HepG2 (cell line): ENCODE results near the gene UBL7. TPM values are rescaled to one million over a fixed set of nuclear protein-coding genes. Genes with fewer than 3 reads are reported as not detected.
A peak's percentile ranks its signal among the peaks of the same experiment; 100 is the strongest.

Experiments used
- ATAC-seq: fragments of 200-7000 bp; cut with Tn5 transposase; 3 replicates; pipeline ENCODE4 v1.9.1; 2020; ENCODE audit warnings: mild to moderate bottlenecking, moderate library complexity
- BruUV-seq: library from RNA; stranded (reverse); fragments of 400-500 nt; replicated peaks from 2 replicates; lab custom pipeline; 2021; lab: Mats Ljungman, UMichigan
- CTCF ChIA-PET: fragments of 300-600 bp; formaldehyde crosslinking; extraction: SDS; loops from one replicate; lab custom pipeline; 2021; ENCODE audit warnings: low total read pairs, inconsistent platforms, low intra/inter-chr PET ratio; lab: Yijun Ruan, JAX
- POLR2A ChIA-PET: fragments of 350-600 bp; sonication (Branson Sonifier 250); formaldehyde crosslinking; loops from one replicate; lab custom pipeline; 2020; ENCODE audit warnings: antibody characterized with exemption, inconsistent platforms; lab: Yijun Ruan, JAX
- DNase-seq: peaks from one replicate; pipeline ENCODE4 v3.0.0-alpha.2; 2015; ENCODE audit warnings: low spot score
- FAIRE-seq: peaks from 3 replicates; lab custom pipeline; 2011; peaks lifted over from hg19 to GRCh38; lab: Jason Lieb, UNC
- H2AFZ ChIP-seq: one replicate; pipeline ENCODE4 v1.6.1; 2011; ENCODE audit warnings: low read length, inconsistent platforms
- H3K27ac ChIP-seq: fragments of 300-600 bp; 3 replicates; pipeline ENCODE4 v1.8.0; 2011; ENCODE audit warnings: mixed run types, mild to moderate bottlenecking, mixed read lengths, low read length, inconsistent platforms; ENCODE audit not compliant: insufficient read depth; ENCODE audit errors: extremely low read length
- H3K27me3 ChIP-seq, 2 experiments: fragments of 200-600 bp in 1 of 2; 2 replicates in 1 of 2; 3 replicates in 1 of 2; pipeline versions ENCODE4 v1.6.0 to v1.8.0; 2011; ENCODE audit warnings: low read length in 2 of 2, mild to moderate bottlenecking in 2 of 2, moderate library complexity in 2 of 2, inconsistent platforms in 1 of 2; ENCODE audit not compliant: insufficient read depth in 2 of 2, control insufficient read depth in 1 of 2
- H3K36me3 ChIP-seq, 2 experiments: fragments of 200-600 bp in 1 of 2; replicated peaks in 1 of 2; 2 replicates in 1 of 2; 3 replicates in 1 of 2; pipeline versions ENCODE4 v1.5.1 to v1.8.0; 2011; ENCODE audit warnings: low read length in 2 of 2, inconsistent platforms in 1 of 2; ENCODE audit not compliant: insufficient read depth in 2 of 2, control insufficient read depth in 1 of 2
- H3K4me1 ChIP-seq: 2 replicates; pipeline ENCODE4 v1.5.1; 2012; ENCODE audit warnings: low read length, inconsistent platforms; ENCODE audit not compliant: insufficient read depth
- H3K4me2 ChIP-seq: 2 replicates; pipeline ENCODE4 v1.6.0; 2011; ENCODE audit warnings: low read depth, low read length, inconsistent platforms
- H3K4me3 ChIP-seq, 3 experiments: fragments of 200-600 bp in 1 of 3; sonication (generic), shearing (Covaris generic) in 1 of 3; replicated peaks in 1 of 3; 2 replicates each; pipeline ENCODE4 v1.5.1; 2011 to 2016; ENCODE audit warnings: low read length in 3 of 3, inconsistent platforms in 2 of 3, low read depth in 2 of 3, mild to moderate bottlenecking in 2 of 3, control low read depth in 1 of 3, mixed read lengths in 1 of 3; ENCODE audit not compliant: insufficient read depth in 1 of 3
- H3K79me2 ChIP-seq: one replicate; pipeline ENCODE4 v1.6.1; 2011; ENCODE audit warnings: low read length, inconsistent platforms; ENCODE audit not compliant: insufficient read depth
- H3K9ac ChIP-seq: 2 replicates; pipeline ENCODE4 v1.6.0; 2011; ENCODE audit warnings: mild to moderate bottlenecking, low read depth, low read length, inconsistent platforms; ENCODE audit not compliant: insufficient read depth
- H3K9me3 ChIP-seq: 2 replicates; pipeline ENCODE4 v1.5.1; 2012; ENCODE audit warnings: mild to moderate bottlenecking, low read length
- H4K20me1 ChIP-seq: 2 replicates; pipeline ENCODE4 v1.6.0; 2011; ENCODE audit warnings: inconsistent platforms, mild to moderate bottlenecking, low read length, moderate library complexity; ENCODE audit not compliant: insufficient read depth
- AGO1 ChIP-seq: fragments of 200-400 bp; formaldehyde crosslinking; IDR thresholded peaks from 2 replicates; pipeline ENCODE4 v1.6.1; 2017; ENCODE audit warnings: mild to moderate bottlenecking, low read depth, low read length, moderate library complexity; ENCODE audit not compliant: poor library complexity, severe bottlenecking
- CCAR2 ChIP-seq: fragments of 200-400 bp; formaldehyde crosslinking; optimal IDR thresholded peaks from 2 replicates; pipeline ENCODE3; 2018; ENCODE audit warnings: low read depth, mild to moderate bottlenecking, low read length, moderate library complexity
- MYC ChIP-seq: sonication (generic); formaldehyde crosslinking; IDR thresholded peaks from 2 replicates; pipeline ENCODE4 v1.9.0; 2021; ENCODE audit warnings: missing genetic modification reagents, borderline replicate concordance
- NRL ChIP-seq: sonication (generic); formaldehyde crosslinking; IDR thresholded peaks from 2 replicates; pipeline ENCODE4 v1.5.0; 2020; ENCODE audit warnings: missing genetic modification reagents, mild to moderate bottlenecking, moderate library complexity, borderline replicate concordance
- RAD21 ChIP-seq: fragments of 450-650 bp; formaldehyde crosslinking; IDR thresholded peaks from 2 replicates; pipeline ENCODE4 v1.5.0; 2020; ENCODE audit warnings: mild to moderate bottlenecking
- SP4 ChIP-seq: sonication (generic); formaldehyde crosslinking; IDR thresholded peaks from 2 replicates; pipeline ENCODE4 v1.8.1; 2023; ENCODE audit warnings: mild to moderate bottlenecking, missing genetic modification reagents
- STAG1 ChIP-seq: sonication (generic); formaldehyde crosslinking; IDR thresholded peaks from 2 replicates; pipeline ENCODE4 v1.4.0; 2020; ENCODE audit warnings: missing genetic modification reagents
- ZNF788 ChIP-seq: sonication (generic); formaldehyde crosslinking; IDR thresholded peaks from 2 replicates; pipeline ENCODE4 v1.5.0; 2020; ENCODE audit warnings: mild to moderate bottlenecking, missing genetic modification reagents, borderline replicate concordance
- ZNF891 ChIP-seq: sonication (generic); formaldehyde crosslinking; IDR thresholded peaks from 2 replicates; pipeline ENCODE4 v1.5.0; 2020; ENCODE audit warnings: mild to moderate bottlenecking, missing genetic modification reagents
- WGBS: methylation state at CpG from one replicate; pipeline ENCODE4 v1.1.6; 2017; ENCODE audit warnings: low lambda C conversion rate; 5-methylcytosine and 5-hydroxymethylcytosine counted together
- in situ Hi-C: cut with HindIII; loops from 2 replicates; pipeline ENCODE4 v1.10.0; 2017; ENCODE audit warnings: low pct_unique_long_range_greater_than_20kb; ENCODE audit not compliant: extremely low pct_ligation_motif_present
- intact Hi-C: fragments of 100-400 bp; cut with micrococcal nuclease; formaldehyde crosslinking; loops from one replicate; pipeline ENCODE4 v1.10.0; 2022; ENCODE audit not compliant: unreplicated experiment
- polyA plus RNA-seq, 8 experiments: library from polyadenylated mRNA; depleted of rRNA in 3 of 8; stranded (reverse) in 7 of 8; unstranded in 1 of 8; fragments of >200 nt; fragmentation: Illumina TruSeq in 4 of 8; extraction: Trizol in 4 of 8; gene quantifications; 2 replicates each; pipeline versions ENCODE4 v1.2.1 to v1.2.3, GENCODE V29; 2011 to 2016; ENCODE audit warnings: low read depth in 4 of 8, missing spikeins in 1 of 8, mixed read lengths in 1 of 8; ENCODE audit not compliant: insufficient read depth in 1 of 8
- total RNA-seq, 5 experiments: library from RNA; depleted of rRNA; stranded (reverse); fragments of >200 nt; fragmentation: Illumina TruSeq; extraction: Trizol; gene quantifications; 2 replicates each; pipeline ENCODE4 v1.2.3, GENCODE V29; 2016; ENCODE audit warnings: low read depth in 1 of 5
- TF ChIP-seq, protein P1 (sequence below): sonication (generic); formaldehyde crosslinking; IDR thresholded peaks from 2 replicates; pipeline ENCODE4 v1.4.0; 2020; ENCODE audit warnings: missing genetic modification reagents
- TF ChIP-seq, protein P2 (sequence below): sonication (generic); formaldehyde crosslinking; IDR thresholded peaks from 2 replicates; pipeline ENCODE4 v1.4.0; 2020; ENCODE audit warnings: missing genetic modification reagents
- TF ChIP-seq, protein P3 (sequence below): sonication (generic); formaldehyde crosslinking; IDR thresholded peaks from 2 replicates; pipeline ENCODE4 v1.4.0; 2020; ENCODE audit warnings: missing genetic modification reagents
- TF ChIP-seq, protein P4 (sequence below): sonication (generic); formaldehyde crosslinking; IDR thresholded peaks from 2 replicates; pipeline ENCODE4 v1.4.0; 2020; ENCODE audit warnings: mild to moderate bottlenecking, missing genetic modification reagents
- TF ChIP-seq, protein P5 (sequence below): sonication (generic); formaldehyde crosslinking; IDR thresholded peaks from 2 replicates; pipeline ENCODE4 v1.5.0; 2020; ENCODE audit warnings: mild to moderate bottlenecking, missing genetic modification reagents, moderate library complexity

UBL7 gene
- total and polyA plus RNA-seq, 2 of the 13 experiments (the other 11 are each of a cell fraction or from before 2014, with no cell fraction given): 55.0 to 63.5 TPM

DNA sequence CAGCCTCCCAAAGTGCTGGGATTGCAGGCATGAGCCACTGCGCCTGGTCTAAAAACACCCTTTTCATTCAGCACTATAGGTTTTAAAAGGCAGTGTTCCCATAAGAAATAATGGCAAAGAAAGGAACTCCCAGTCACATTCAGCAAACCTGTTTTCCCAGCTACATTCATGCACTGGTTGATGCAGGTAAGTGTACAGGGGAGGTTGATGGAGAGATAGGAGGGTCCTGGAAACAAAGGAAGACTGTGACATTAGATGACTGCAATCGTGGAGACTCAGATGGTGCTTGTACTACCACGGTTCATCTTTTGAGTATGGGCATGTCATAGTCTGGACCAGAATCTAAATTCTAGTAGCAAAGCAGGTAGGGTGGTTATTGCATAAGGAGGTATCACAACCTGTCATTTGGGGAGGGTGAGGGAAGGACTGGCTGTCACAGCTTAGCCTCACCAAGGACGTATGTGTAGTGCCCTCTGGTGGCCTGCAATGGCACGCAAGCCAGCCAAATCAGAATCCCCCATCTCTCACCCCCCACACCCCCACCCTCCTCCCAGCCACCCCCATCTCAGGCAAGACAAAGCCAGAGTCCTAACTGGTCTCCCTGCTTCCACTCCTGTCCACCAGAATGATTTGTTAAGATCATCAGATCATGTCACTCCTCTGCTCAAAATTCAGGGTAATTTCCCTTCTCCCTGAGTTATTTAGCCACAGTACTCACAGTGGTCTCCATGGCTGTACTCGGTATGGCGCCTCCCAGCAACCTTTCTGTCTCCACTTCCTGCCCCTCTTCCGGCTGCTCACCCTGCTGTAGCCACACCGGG, 28.8 kb upstream of the UBL7 start:
- no peak overlapping the region for H3K27ac ChIP-seq
- no peak overlapping the region for H3K4me3 ChIP-seq
- ChIA-PET POLR2A (interaction anchor here (1.5 to 1.7 kb wide), 2 partner anchors 48 to 107 kb away, joined by 4 to 10 read pairs; no protein-coding TSS in a partner anchor), CTCF (interaction anchor here (1.0 to 3.6 kb wide), 4 partner anchors 29 to 116 kb away, joined by 3 to 41 read pairs (median 20); partner anchors contain the start of gene UBL7)
- no peak overlapping the region for H2AFZ ChIP-seq
- in situ Hi-C loops (loop anchor here (5.0 kb wide), 1 partner anchor 107 kb away; no protein-coding TSS in a partner anchor), intact Hi-C loops (loop anchor here (1.0 to 2.0 kb wide), 3 partner anchors 51 to 114 kb away; no protein-coding TSS in a partner anchor)
- FAIRE-seq: peak; percentile 79
- no peaks in the 10 kb centered on the region for H3K4me1 ChIP-seq
- no peaks in the 10 kb centered on the region for H4K20me1 ChIP-seq
- WGBS: 66% methylated on average over 9 of the region's 9 CpGs
- DNase-seq: peak; percentile 39
- no TSS peak for BruUV-seq
- H3K4me2 ChIP-seq: no peak overlapping the region
- H3K79me2 ChIP-seq: no peaks in the 10 kb centered on the region
- no peaks in the 10 kb centered on the region for H3K9me3 ChIP-seq
- ATAC-seq: peak; percentile 83
- no peaks in the 10 kb centered on the region; a peak in 1 of 5 replicates for H3K36me3 ChIP-seq
- no peaks in the 10 kb centered on the region for H3K27me3 ChIP-seq
- H3K9ac ChIP-seq: no peak overlapping the region
- TF ChIP-seq ZNF788 (CRISPR knock-in tag) (no peak), MYC (CRISPR knock-in tag) (no peak), RAD21 (CRISPR knock-in tag) (peak; percentile 64; the same call in 1 of the 2 replicates), AGO1 (no peak), STAG1 (CRISPR knock-in tag) (peak; percentile 87), ZNF891 (CRISPR knock-in tag) (no peak), NRL (CRISPR knock-in tag) (no peak), SP4 (CRISPR knock-in tag) (no peak), CCAR2 (no peak)
- TF ChIP-seq, protein P1, sequence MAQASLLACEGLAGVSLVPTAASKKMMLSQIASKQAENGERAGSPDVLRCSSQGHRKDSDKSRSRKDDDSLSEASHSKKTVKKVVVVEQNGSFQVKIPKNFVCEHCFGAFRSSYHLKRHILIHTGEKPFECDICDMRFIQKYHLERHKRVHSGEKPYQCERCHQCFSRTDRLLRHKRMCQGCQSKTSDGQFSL (CRISPR knock-in tag): 0 out of 2 replicates have a peak, but pooled peaks have one; percentile 53
- TF ChIP-seq, protein P2, sequence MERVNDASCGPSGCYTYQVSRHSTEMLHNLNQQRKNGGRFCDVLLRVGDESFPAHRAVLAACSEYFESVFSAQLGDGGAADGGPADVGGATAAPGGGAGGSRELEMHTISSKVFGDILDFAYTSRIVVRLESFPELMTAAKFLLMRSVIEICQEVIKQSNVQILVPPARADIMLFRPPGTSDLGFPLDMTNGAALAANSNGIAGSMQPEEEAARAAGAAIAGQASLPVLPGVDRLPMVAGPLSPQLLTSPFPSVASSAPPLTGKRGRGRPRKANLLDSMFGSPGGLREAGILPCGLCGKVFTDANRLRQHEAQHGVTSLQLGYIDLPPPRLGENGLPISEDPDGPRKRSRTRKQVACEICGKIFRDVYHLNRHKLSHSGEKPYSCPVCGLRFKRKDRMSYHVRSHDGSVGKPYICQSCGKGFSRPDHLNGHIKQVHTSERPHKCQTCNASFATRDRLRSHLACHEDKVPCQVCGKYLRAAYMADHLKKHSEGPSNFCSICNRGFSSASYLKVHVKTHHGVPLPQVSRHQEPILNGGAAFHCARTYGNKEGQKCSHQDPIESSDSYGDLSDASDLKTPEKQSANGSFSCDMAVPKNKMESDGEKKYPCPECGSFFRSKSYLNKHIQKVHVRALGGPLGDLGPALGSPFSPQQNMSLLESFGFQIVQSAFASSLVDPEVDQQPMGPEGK (CRISPR knock-in tag): peak; percentile 43; the same call in 1 of the 2 replicates
- TF ChIP-seq, protein P3, sequence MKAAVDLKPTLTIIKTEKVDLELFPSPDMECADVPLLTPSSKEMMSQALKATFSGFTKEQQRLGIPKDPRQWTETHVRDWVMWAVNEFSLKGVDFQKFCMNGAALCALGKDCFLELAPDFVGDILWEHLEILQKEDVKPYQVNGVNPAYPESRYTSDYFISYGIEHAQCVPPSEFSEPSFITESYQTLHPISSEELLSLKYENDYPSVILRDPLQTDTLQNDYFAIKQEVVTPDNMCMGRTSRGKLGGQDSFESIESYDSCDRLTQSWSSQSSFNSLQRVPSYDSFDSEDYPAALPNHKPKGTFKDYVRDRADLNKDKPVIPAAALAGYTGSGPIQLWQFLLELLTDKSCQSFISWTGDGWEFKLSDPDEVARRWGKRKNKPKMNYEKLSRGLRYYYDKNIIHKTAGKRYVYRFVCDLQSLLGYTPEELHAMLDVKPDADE: no peak
- TF ChIP-seq, protein P4, sequence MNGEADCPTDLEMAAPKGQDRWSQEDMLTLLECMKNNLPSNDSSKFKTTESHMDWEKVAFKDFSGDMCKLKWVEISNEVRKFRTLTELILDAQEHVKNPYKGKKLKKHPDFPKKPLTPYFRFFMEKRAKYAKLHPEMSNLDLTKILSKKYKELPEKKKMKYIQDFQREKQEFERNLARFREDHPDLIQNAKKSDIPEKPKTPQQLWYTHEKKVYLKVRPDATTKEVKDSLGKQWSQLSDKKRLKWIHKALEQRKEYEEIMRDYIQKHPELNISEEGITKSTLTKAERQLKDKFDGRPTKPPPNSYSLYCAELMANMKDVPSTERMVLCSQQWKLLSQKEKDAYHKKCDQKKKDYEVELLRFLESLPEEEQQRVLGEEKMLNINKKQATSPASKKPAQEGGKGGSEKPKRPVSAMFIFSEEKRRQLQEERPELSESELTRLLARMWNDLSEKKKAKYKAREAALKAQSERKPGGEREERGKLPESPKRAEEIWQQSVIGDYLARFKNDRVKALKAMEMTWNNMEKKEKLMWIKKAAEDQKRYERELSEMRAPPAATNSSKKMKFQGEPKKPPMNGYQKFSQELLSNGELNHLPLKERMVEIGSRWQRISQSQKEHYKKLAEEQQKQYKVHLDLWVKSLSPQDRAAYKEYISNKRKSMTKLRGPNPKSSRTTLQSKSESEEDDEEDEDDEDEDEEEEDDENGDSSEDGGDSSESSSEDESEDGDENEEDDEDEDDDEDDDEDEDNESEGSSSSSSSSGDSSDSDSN (CRISPR knock-in tag): no peak
- TF ChIP-seq, protein P5, sequence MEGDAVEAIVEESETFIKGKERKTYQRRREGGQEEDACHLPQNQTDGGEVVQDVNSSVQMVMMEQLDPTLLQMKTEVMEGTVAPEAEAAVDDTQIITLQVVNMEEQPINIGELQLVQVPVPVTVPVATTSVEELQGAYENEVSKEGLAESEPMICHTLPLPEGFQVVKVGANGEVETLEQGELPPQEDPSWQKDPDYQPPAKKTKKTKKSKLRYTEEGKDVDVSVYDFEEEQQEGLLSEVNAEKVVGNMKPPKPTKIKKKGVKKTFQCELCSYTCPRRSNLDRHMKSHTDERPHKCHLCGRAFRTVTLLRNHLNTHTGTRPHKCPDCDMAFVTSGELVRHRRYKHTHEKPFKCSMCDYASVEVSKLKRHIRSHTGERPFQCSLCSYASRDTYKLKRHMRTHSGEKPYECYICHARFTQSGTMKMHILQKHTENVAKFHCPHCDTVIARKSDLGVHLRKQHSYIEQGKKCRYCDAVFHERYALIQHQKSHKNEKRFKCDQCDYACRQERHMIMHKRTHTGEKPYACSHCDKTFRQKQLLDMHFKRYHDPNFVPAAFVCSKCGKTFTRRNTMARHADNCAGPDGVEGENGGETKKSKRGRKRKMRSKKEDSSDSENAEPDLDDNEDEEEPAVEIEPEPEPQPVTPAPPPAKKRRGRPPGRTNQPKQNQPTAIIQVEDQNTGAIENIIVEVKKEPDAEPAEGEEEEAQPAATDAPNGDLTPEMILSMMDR: peak; percentile 81
